DND-41 (cell line): ENCODE data around the gene HOTAIR.

ENCODE experiments used
- EZH2 ChIP-seq: IDR thresholded peaks from 3 replicates; pipeline ENCODE4 v1.6.1; 2012; ENCODE audit warnings: borderline replicate concordance, low read depth, mild to moderate bottlenecking, moderate library complexity, low read length, inconsistent platforms; ENCODE audit not compliant: severe bottlenecking
- TF ChIP-seq, protein P1 (sequence below): IDR thresholded peaks from 2 replicates; pipeline ENCODE4 v1.5.1; 2012; ENCODE audit warnings: borderline replicate concordance, low read length, moderate library complexity, mild to moderate bottlenecking; ENCODE audit not compliant: poor library complexity, severe bottlenecking; ENCODE audit errors: extremely low read depth

DNA sequence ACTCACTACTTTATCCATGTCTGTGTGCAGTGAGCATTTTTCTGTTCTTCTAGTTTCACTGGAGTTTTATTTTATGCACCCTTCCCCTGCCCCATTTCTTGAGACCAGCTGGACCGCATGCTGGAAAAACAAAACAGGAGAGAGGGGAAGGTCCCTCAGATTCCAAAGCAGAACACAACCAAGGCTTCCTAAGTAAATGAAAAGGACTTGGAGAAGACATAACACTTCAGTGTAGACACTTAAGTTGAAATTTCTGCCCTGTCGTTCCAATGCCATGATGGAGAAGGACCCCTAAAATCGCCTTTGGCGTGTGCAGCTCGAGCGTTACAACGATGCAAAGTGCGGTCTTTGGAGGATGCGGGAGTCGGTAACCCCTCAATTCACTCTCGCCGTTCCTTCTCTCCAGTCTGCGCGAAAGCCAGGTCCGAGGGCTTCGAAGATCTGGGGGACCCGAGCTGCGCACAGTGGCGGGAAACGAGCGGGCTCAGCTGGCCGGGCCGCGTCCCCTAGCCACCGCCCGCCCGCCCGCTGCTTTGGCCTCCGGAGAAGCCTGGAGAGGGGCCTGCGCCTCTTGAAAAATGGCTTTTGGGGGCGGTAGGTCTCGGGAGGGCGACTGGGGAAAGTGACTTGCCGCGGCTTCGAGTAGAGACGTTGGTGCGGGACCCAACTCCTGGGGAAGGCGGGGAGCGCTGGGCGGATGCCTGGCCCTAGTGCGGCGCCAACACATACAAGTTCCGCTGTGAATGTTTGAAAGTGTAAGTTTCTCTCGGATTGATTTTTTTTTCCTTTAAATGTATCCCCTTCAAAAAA lies 47.3 kb downstream of the HOTAIR start:
- TF ChIP-seq, protein P1, sequence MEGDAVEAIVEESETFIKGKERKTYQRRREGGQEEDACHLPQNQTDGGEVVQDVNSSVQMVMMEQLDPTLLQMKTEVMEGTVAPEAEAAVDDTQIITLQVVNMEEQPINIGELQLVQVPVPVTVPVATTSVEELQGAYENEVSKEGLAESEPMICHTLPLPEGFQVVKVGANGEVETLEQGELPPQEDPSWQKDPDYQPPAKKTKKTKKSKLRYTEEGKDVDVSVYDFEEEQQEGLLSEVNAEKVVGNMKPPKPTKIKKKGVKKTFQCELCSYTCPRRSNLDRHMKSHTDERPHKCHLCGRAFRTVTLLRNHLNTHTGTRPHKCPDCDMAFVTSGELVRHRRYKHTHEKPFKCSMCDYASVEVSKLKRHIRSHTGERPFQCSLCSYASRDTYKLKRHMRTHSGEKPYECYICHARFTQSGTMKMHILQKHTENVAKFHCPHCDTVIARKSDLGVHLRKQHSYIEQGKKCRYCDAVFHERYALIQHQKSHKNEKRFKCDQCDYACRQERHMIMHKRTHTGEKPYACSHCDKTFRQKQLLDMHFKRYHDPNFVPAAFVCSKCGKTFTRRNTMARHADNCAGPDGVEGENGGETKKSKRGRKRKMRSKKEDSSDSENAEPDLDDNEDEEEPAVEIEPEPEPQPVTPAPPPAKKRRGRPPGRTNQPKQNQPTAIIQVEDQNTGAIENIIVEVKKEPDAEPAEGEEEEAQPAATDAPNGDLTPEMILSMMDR: no peak
- TF ChIP-seq EZH2: no peak
